Kidney tubule cell (primary cell): ENCODE results near the gene CAMTA1.

Source experiments
- DNase-seq: peaks from one replicate; pipeline ENCODE4 v3.0.0-alpha.2; 2018; ENCODE audit warnings: low spot score

The CAMTA1 gene

GRCh38 chr1:7658099-7658498 lies 872.8 kb downstream of the CAMTA1 start:
- no peak for DNase-seq

GRCh38 chr1:7659514-7659913 lies 874.3 kb downstream of the CAMTA1 start:
- no peak for DNase-seq

- no peak for DNase-seq
These were observed 878.3 kb downstream of the CAMTA1 start for GRCh38 chr1:7663451-7664146.

GRCh38 chr1:7664147-7664892 lies 879.1 kb downstream of the CAMTA1 start:
- no peak for DNase-seq

- no peak for DNase-seq
These were observed 879.6 kb downstream of the CAMTA1 start for GRCh38 chr1:7664893-7665250.

- DNase-seq: no peak
These were observed 881.0 kb downstream of the CAMTA1 start for GRCh38 chr1:7666249-7666648.

GRCh38 chr1:7667159-7667558 lies 881.9 kb downstream of the CAMTA1 start:
- DNase-seq: no peak

- peak; percentile 79 for DNase-seq
These were observed 882.5 kb downstream of the CAMTA1 start for GRCh38 chr1:7667625-7668218.

- DNase-seq: peak; percentile 57
These were observed 884.5 kb downstream of the CAMTA1 start for GRCh38 chr1:7669559-7670311.

- DNase-seq: no peak
These were observed 885.3 kb downstream of the CAMTA1 start for GRCh38 chr1:7670334-7671145.

- no peak for DNase-seq
These were observed 885.9 kb downstream of the CAMTA1 start for GRCh38 chr1:7671146-7671465.

GRCh38 chr1:7671676-7672075 lies 886.4 kb downstream of the CAMTA1 start:
- no peak for DNase-seq

- DNase-seq: no peak
These were observed 887.6 kb downstream of the CAMTA1 start for GRCh38 chr1:7672864-7673263.

GRCh38 chr1:7674972-7675371 lies 889.7 kb downstream of the CAMTA1 start:
- DNase-seq: no peak

GRCh38 chr1:7675431-7676273 lies 890.4 kb downstream of the CAMTA1 start:
- DNase-seq: no peak

- no peak for DNase-seq
These were observed 891.2 kb downstream of the CAMTA1 start for GRCh38 chr1:7676274-7676945.

GRCh38 chr1:7677111-7677510 lies 891.9 kb downstream of the CAMTA1 start:
- no peak for DNase-seq

- DNase-seq: no peak
These were observed 892.6 kb downstream of the CAMTA1 start for GRCh38 chr1:7677815-7678214.

GRCh38 chr1:7678491-7679158 lies 893.4 kb downstream of the CAMTA1 start:
- no peak for DNase-seq
